HUES48 (cell line): ENCODE measurements around the gene CDH16.

ENCODE experiments used
- H3K27ac ChIP-seq: one replicate; pipeline ENCODE4 v1.7.0; 2013; ENCODE audit warnings: low read depth, low read length, inconsistent platforms
- H3K27me3 ChIP-seq: 2 replicates; pipeline ENCODE4 v1.6.1; 2013; ENCODE audit warnings: mild to moderate bottlenecking, low read length; ENCODE audit not compliant: control insufficient read depth, insufficient read depth
- H3K36me3 ChIP-seq: 2 replicates; pipeline ENCODE4 v1.6.1; 2013; ENCODE audit warnings: low read length; ENCODE audit not compliant: control insufficient read depth, insufficient read depth
- H3K4me1 ChIP-seq: 2 replicates; pipeline ENCODE4 v1.6.1; 2013; ENCODE audit warnings: mild to moderate bottlenecking, low read length; ENCODE audit not compliant: control insufficient read depth, insufficient read depth
- H3K4me3 ChIP-seq: 2 replicates; pipeline ENCODE4 v1.5.1; 2013; ENCODE audit warnings: mild to moderate bottlenecking, low read depth, low read length
- H3K9ac ChIP-seq: 2 replicates; pipeline ENCODE4 v1.6.1; 2013; ENCODE audit warnings: mild to moderate bottlenecking, low read depth, low read length, moderate library complexity
- H3K9me3 ChIP-seq: 2 replicates; pipeline ENCODE4 v1.6.1; 2013; ENCODE audit warnings: low read length; ENCODE audit not compliant: control insufficient read depth, insufficient read depth

The CDH16 gene

GRCh38 chr16:66919569-66920298 lies 1.0 kb upstream of the CDH16 start:
- Histone ChIP-seq H3K27me3 (peaks cover 19% of the 10 kb centered on the region), H3K9ac (no peak overlapping the region), H3K9me3 (no peaks in the 10 kb centered on the region), H3K4me3 (no peak overlapping the region), H3K27ac (no peak overlapping the region), H3K36me3 (no peaks in the 10 kb centered on the region), H3K4me1 (no peaks in the 10 kb centered on the region)

- Histone ChIP-seq H3K27me3 (peaks cover 5% of the 10 kb centered on the region), H3K4me1 (no peaks in the 10 kb centered on the region), H3K27ac (no peak overlapping the region), H3K9me3 (no peaks in the 10 kb centered on the region), H3K9ac (no peak overlapping the region), H3K36me3 (no peaks in the 10 kb centered on the region), H3K4me3 (no peak overlapping the region)
Observed at GRCh38 chr16:66918355-66918754, 330 bp downstream of the CDH16 start.

- H3K4me1 ChIP-seq, result no peaks in the 10 kb centered on the region
- no peaks in the 10 kb centered on the region for H3K9me3 ChIP-seq
- H3K36me3 ChIP-seq, result no peaks in the 10 kb centered on the region
- no peak overlapping the region for H3K4me3 ChIP-seq
- H3K9ac ChIP-seq, result no peak overlapping the region
- peaks cover 4% of the 10 kb centered on the region for H3K27me3 ChIP-seq
- H3K27ac ChIP-seq, result no peak overlapping the region
Observed at GRCh38 chr16:66917741-66918140, 944 bp downstream of the CDH16 start.

GRCh38 chr16:66916518-66916917 lies 2.2 kb downstream of the CDH16 start:
- Histone ChIP-seq H3K4me1 (no peaks in the 10 kb centered on the region), H3K36me3 (no peaks in the 10 kb centered on the region), H3K9me3 (no peaks in the 10 kb centered on the region), H3K9ac (no peak overlapping the region), H3K27me3 (peaks cover 4% of the 10 kb centered on the region), H3K27ac (no peak overlapping the region), H3K4me3 (no peak overlapping the region)

- H3K27me3 ChIP-seq, result peaks cover 2% of the 10 kb centered on the region
- no peaks in the 10 kb centered on the region for H3K9me3 ChIP-seq
- H3K27ac ChIP-seq, result no peak overlapping the region
- H3K36me3 ChIP-seq, result no peaks in the 10 kb centered on the region
- H3K4me1 ChIP-seq, result no peaks in the 10 kb centered on the region
- H3K9ac ChIP-seq, result no peak overlapping the region
- no peak overlapping the region for H3K4me3 ChIP-seq
Observed at GRCh38 chr16:66915041-66915440, 3.6 kb downstream of the CDH16 start.

GRCh38 chr16:66914541-66914940 lies 4.1 kb downstream of the CDH16 start:
- H3K9me3 ChIP-seq, result no peaks in the 10 kb centered on the region
- H3K9ac ChIP-seq, result no peak overlapping the region
- H3K27me3 ChIP-seq, result no peaks in the 10 kb centered on the region; the same call in 1 of the 2 replicates
- no peaks in the 10 kb centered on the region for H3K4me1 ChIP-seq
- H3K4me3 ChIP-seq, result no peak overlapping the region
- H3K27ac ChIP-seq, result no peak overlapping the region
- no peaks in the 10 kb centered on the region for H3K36me3 ChIP-seq

GRCh38 chr16:66913711-66914110 lies 5.0 kb downstream of the CDH16 start:
- no peak overlapping the region for H3K4me3 ChIP-seq

GRCh38 chr16:66913081-66913480 lies 5.6 kb downstream of the CDH16 start:
- no peaks in the 10 kb centered on the region for H3K36me3 ChIP-seq
- H3K4me1 ChIP-seq, result no peaks in the 10 kb centered on the region
- H3K27ac ChIP-seq, result no peak overlapping the region
- H3K27me3 ChIP-seq, result no peaks in the 10 kb centered on the region
- H3K9me3 ChIP-seq, result no peaks in the 10 kb centered on the region
- no peak overlapping the region for H3K4me3 ChIP-seq
- H3K9ac ChIP-seq, result no peak overlapping the region

More at GRCh38 chr16:66913711-66914110, 5.0 kb downstream of the CDH16 start:
- no peaks in the 10 kb centered on the region for H3K36me3 ChIP-seq
- H3K4me1 ChIP-seq, result no peaks in the 10 kb centered on the region
- H3K9me3 ChIP-seq, result no peaks in the 10 kb centered on the region
- no peak overlapping the region for H3K27ac ChIP-seq
- no peaks in the 10 kb centered on the region for H3K27me3 ChIP-seq
- no peak overlapping the region for H3K9ac ChIP-seq

GRCh38 chr16:66911801-66912200 lies 6.9 kb downstream of the CDH16 start:
- H3K9me3 ChIP-seq, result no peaks in the 10 kb centered on the region
- no peak overlapping the region for H3K9ac ChIP-seq
- H3K4me1 ChIP-seq, result no peaks in the 10 kb centered on the region
- no peaks in the 10 kb centered on the region for H3K27me3 ChIP-seq
- no peak overlapping the region for H3K4me3 ChIP-seq
- H3K27ac ChIP-seq, result no peak overlapping the region
- H3K36me3 ChIP-seq, result no peaks in the 10 kb centered on the region

- Histone ChIP-seq H3K9ac (no peak overlapping the region), H3K36me3 (no peaks in the 10 kb centered on the region), H3K4me1 (no peaks in the 10 kb centered on the region), H3K27ac (no peak overlapping the region), H3K9me3 (no peaks in the 10 kb centered on the region), H3K27me3 (no peaks in the 10 kb centered on the region), H3K4me3 (no peak overlapping the region)
Observed at GRCh38 chr16:66911112-66911511, 7.6 kb downstream of the CDH16 start.

- Histone ChIP-seq H3K9ac (no peak overlapping the region), H3K4me3 (no peak overlapping the region), H3K4me1 (no peaks in the 10 kb centered on the region), H3K36me3 (no peaks in the 10 kb centered on the region), H3K9me3 (no peaks in the 10 kb centered on the region), H3K27me3 (no peaks in the 10 kb centered on the region), H3K27ac (no peak overlapping the region)
Observed at GRCh38 chr16:66910175-66910940, 8.3 kb downstream of the CDH16 start.
